Colonic mucosa (tissue), 4 donors: ENCODE results near the gene ADGRA1. TPM values are rescaled to one million over a fixed set of nuclear protein-coding genes. Genes with fewer than 3 reads are reported as not detected.

Source experiments
- DNase-seq: peaks from one replicate; pipeline ENCODE4 v3.0.0-alpha.2; 2020
- H3K27ac ChIP-seq: fragments of 200-600 bp; one replicate; pipeline ENCODE4 v1.8.0; 2021
- H3K27me3 ChIP-seq: fragments of 200-600 bp; one replicate; pipeline ENCODE4 v1.8.0; 2021
- H3K36me3 ChIP-seq: fragments of 200-600 bp; one replicate; pipeline ENCODE4 v1.8.0; 2021
- H3K4me1 ChIP-seq: fragments of 200-600 bp; one replicate; pipeline ENCODE4 v1.8.0; 2021; ENCODE audit warnings: mild to moderate bottlenecking
- H3K4me3 ChIP-seq: fragments of 200-600 bp; one replicate; pipeline ENCODE4 v1.8.0; 2021
- H3K9ac ChIP-seq, 2 donors: one replicate each; pipeline ENCODE4 v1.7.0; 2013; ENCODE audit warnings: control low read depth in 2 of 2, low read depth in 2 of 2, low read length in 2 of 2
- H3K9me3 ChIP-seq: fragments of 200-600 bp; one replicate; pipeline ENCODE4 v1.8.0; 2021
- intact Hi-C: fragments of 100-400 bp; cut with DNase I; formaldehyde crosslinking; loops from one replicate; pipeline ENCODE4 v1.14.1; 2022
- total RNA-seq, 2 donors: library from RNA; stranded (reverse); fragmentation: NEBNext Ultra II Directional in 1 of 2; extraction: Animal tissue kit (Norgen Biotek cat#: 25700) in 1 of 2; gene quantifications; one replicate each; pipeline ENCODE4 v1.2.1, GENCODE V29; 2021
- TF ChIP-seq, protein P1 (sequence below): fragments of 200-600 bp; IDR thresholded peaks from one replicate; pipeline ENCODE4 v1.8.0; 2022; ENCODE audit warnings: antibody characterized with exemption, mild to moderate bottlenecking
- donor health status: healthy.
- donor health status: DM: no; HTN: no; CAD: no.
- donor health status: DM: no; HTN: no; CAD: no.

Gene ADGRA1
- total RNA-seq, 2 donors from 2014 or later, result not detected

DNA sequence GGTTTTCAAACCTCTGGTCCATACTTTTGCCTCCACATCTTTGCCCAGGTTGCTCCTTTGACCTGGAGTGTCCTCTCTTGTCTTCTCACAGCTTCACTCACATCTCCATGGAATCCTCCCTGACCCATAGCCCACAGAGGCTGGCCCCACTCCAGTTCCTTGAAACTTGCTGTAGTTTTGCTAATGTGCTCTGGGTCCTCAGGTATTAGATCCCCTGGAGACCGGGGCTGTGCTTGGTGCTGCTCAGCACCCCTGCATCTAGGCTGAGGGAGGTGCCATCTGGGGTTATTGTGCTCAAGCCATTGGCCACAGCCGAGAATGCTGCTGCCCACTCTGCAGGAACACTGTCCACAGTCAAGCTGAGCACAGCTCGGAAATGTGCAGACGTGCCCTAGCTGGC is 88.8 kb downstream of the ADGRA1 start:
- H3K9me3 ChIP-seq, result no peaks in the 10 kb centered on the region
- no peaks in the 10 kb centered on the region for H3K27me3 ChIP-seq
- no peaks in the 10 kb centered on the region for H3K4me1 ChIP-seq
- no peak overlapping the region for H3K4me3 ChIP-seq
- no peak for DNase-seq
- TF ChIP-seq, protein P1, sequence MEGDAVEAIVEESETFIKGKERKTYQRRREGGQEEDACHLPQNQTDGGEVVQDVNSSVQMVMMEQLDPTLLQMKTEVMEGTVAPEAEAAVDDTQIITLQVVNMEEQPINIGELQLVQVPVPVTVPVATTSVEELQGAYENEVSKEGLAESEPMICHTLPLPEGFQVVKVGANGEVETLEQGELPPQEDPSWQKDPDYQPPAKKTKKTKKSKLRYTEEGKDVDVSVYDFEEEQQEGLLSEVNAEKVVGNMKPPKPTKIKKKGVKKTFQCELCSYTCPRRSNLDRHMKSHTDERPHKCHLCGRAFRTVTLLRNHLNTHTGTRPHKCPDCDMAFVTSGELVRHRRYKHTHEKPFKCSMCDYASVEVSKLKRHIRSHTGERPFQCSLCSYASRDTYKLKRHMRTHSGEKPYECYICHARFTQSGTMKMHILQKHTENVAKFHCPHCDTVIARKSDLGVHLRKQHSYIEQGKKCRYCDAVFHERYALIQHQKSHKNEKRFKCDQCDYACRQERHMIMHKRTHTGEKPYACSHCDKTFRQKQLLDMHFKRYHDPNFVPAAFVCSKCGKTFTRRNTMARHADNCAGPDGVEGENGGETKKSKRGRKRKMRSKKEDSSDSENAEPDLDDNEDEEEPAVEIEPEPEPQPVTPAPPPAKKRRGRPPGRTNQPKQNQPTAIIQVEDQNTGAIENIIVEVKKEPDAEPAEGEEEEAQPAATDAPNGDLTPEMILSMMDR, result no peak
- intact Hi-C loops, result no loop called here
- H3K9ac ChIP-seq, result no peak overlapping the region
- H3K36me3 ChIP-seq, result no peaks in the 10 kb centered on the region
- no peak overlapping the region for H3K27ac ChIP-seq

DNA sequence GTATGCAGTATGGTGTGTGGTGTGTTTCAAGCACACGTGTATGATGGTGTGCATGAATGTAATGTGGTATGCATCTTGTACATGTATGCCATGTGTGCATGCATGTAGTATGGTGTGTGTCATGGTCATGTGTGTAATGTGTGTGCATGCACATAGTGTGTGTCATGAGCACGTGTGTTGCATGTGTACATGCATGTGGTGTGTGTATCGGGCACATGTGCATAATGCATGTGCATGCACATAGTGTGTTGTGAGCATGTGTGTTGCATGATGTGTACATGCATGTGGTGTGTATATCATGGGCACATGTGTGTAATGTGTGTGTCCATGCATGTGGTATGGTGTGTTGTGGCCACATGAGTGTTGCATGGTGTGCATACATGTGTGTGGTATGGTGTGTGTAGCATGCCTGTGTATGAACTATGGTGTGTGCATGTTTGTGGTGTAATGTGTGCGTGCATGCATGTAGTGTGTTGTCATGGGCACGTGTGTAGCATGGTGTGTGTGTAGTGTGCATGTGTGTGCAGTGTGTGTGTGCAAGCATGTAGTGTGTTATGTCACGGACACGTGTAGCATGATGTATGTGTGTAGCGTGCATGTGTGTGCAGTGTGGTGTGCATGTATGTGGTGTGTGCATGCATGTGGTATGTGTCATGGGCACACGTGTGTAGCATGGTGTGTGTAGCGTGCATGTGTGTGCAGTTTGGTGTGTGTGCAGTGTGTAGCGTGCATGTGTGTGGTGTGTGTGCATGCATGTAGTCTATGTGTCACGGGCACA is 89.8 kb downstream of the ADGRA1 start:
- Histone ChIP-seq H3K4me3 (no peak overlapping the region), H3K9ac (no peak overlapping the region), H3K36me3 (no peaks in the 10 kb centered on the region), H3K27ac (no peak overlapping the region), H3K4me1 (no peaks in the 10 kb centered on the region), H3K9me3 (no peaks in the 10 kb centered on the region), H3K27me3 (no peaks in the 10 kb centered on the region)
- intact Hi-C loops, result no loop called here
- DNase-seq, result no peak
- TF ChIP-seq, protein P1, result no peak

DNA sequence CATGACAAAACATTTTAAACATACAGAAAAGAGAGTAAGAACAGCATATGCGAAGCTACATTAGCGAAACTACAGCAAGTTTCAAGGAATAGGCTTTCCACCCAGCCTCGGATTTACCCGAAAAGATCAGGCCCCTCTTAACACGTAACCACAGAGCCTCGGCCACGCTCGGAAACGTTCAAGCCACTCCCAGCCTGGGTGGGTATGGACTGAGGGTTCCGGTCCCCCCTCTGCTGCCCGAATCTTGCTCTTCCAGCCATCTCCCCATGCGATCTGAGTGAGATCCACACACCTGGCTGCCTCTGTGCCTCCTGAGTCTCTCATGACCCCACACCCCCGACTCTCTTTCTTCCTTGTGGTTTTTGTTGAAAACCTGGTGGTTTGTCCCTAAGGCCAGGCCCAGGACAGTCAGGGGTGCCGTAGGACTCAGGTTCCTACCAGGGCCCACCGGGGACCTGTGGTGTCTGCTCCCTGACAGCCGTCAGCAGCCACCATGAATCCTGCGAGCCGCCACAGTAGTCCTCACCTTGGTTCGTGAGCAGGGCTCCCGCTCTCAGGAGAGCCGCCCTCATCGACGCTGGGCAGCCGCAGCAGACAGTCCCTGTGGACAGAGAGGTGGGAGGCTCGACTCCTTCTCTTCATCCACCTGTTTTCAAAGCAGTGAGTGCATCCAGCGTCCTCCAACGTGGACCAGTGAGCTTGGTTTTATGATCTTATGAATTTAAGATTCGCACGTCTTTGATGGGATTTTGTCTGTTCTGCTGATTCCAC is 90.8 kb downstream of the ADGRA1 start:
- H3K36me3 ChIP-seq, result no peaks in the 10 kb centered on the region
- no peaks in the 10 kb centered on the region for H3K27me3 ChIP-seq
- TF ChIP-seq, protein P1, result no peak
- no peaks in the 10 kb centered on the region for H3K4me1 ChIP-seq
- H3K9ac ChIP-seq, result no peak overlapping the region
- H3K9me3 ChIP-seq, result no peaks in the 10 kb centered on the region
- H3K27ac ChIP-seq, result no peak overlapping the region
- no peak overlapping the region for H3K4me3 ChIP-seq
- intact Hi-C loops, result no loop called here
- DNase-seq, result no peak

DNA sequence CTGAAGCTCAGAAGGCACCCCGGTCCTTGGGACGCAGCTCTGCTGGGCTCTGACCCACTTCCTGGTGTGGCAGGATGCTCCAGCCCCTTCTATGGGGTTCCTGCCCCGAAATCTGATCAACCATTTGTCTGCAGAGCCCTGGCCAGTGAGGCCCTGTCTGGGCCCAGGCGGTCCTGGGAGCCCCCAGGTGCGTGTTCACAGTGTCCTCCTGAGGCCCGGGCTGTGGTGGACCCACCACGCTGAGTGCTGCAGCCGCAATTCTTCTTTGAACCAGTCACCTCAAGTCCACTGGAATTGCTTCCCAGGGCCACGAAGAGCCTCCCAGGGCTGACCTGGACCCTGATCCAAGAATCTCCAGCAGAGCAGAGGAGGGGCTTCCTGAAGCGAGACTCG is 91.4 kb downstream of the ADGRA1 start:
- TF ChIP-seq, protein P1, result no peak
- DNase-seq, result no peak
- H3K36me3 ChIP-seq, result no peaks in the 10 kb centered on the region
- intact Hi-C loops, result no loop called here
- no peaks in the 10 kb centered on the region for H3K4me1 ChIP-seq
- H3K27ac ChIP-seq, result no peak overlapping the region
- no peaks in the 10 kb centered on the region for H3K9me3 ChIP-seq
- no peak overlapping the region for H3K4me3 ChIP-seq
- no peaks in the 10 kb centered on the region for H3K27me3 ChIP-seq
- no peak overlapping the region for H3K9ac ChIP-seq

DNA sequence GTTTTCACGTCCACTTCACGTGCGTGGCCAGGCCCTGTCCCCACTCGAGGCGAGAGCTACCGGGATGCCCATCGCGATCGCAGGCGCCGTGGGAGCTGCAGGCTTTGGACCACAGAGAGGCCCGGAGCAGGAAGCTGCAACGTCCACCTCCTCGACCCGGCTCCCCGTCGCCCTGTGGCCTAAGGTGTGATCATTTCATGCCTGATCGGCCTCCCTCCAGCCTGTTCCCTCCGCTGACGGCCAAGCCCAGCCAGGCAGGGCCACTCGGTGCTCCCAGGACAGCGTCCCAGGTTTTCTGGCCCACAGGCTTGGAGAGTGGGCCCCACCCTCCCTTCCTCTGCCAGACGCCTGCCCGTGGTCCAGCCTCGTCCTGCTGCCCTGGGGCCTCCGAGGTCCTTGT is 91.9 kb downstream of the ADGRA1 start:
- no peaks in the 10 kb centered on the region for H3K9me3 ChIP-seq
- DNase-seq, result no peak
- TF ChIP-seq, protein P1, result no peak
- no peaks in the 10 kb centered on the region for H3K36me3 ChIP-seq
- H3K4me3 ChIP-seq, result no peak overlapping the region
- H3K4me1 ChIP-seq, result no peaks in the 10 kb centered on the region
- no peak overlapping the region for H3K27ac ChIP-seq
- intact Hi-C loops, result no loop called here
- H3K9ac ChIP-seq, result no peak overlapping the region
- H3K27me3 ChIP-seq, result no peaks in the 10 kb centered on the region
